Uterus (tissue), 4 donors: ENCODE results near the gene SMIM21. TPM values are rescaled to one million over a fixed set of nuclear protein-coding genes. Genes with fewer than 3 reads are reported as not detected.

Experiments
- DNase-seq, 2 donors: peaks; one replicate each; pipeline ENCODE4 v3.0.0-alpha.2; 2019 to 2020
- H3K27ac ChIP-seq, 2 donors: fragments of 200-600 bp; sonication (generic); 1 replicate in 1 of 2; 2 replicates in 1 of 2; pipeline ENCODE4 v1.5.1; 2016 to 2018
- H3K27me3 ChIP-seq, 2 donors: fragments of 200-600 bp; sonication (generic); one replicate each; pipeline ENCODE4 v1.5.1; 2018 to 2019; ENCODE audit warnings: control low read depth in 1 of 2
- H3K36me3 ChIP-seq, 2 donors: fragments of 200-600 bp; sonication (generic); one replicate each; pipeline ENCODE4 v1.5.1; 2019; ENCODE audit warnings: control low read depth in 1 of 2
- H3K4me1 ChIP-seq, 2 donors: fragments of 200-600 bp; sonication (generic); one replicate each; pipeline ENCODE4 v1.5.1; 2018 to 2019; ENCODE audit warnings: control low read depth in 1 of 2
- H3K4me3 ChIP-seq, 2 donors: fragments of 200-600 bp; sonication (generic); 1 replicate in 1 of 2; 2 replicates in 1 of 2; pipeline ENCODE4 v1.5.1; 2018 to 2019; ENCODE audit warnings: mild to moderate bottlenecking in 1 of 2
- H3K9me3 ChIP-seq, 2 donors: fragments of 200-600 bp; sonication (generic); one replicate each; pipeline ENCODE4 v1.5.1; 2019; ENCODE audit warnings: control low read depth in 1 of 2
- POLR2A ChIP-seq, 2 donors: fragments of 450-650 bp; IDR thresholded peaks; one replicate each; pipeline ENCODE4 v1.6.1; 2016; ENCODE audit warnings: antibody characterized with exemption in 2 of 2, mild to moderate bottlenecking in 1 of 2, moderate library complexity in 1 of 2
- intact Hi-C: fragments of 100-400 bp; cut with DNase I; formaldehyde crosslinking; loops from one replicate; pipeline ENCODE4 v1.15.1; 2023; ENCODE audit warnings: low total_unique reads
- total RNA-seq, 4 donors: library from RNA; depleted of rRNA in 3 of 4; stranded (reverse); fragments of >200 nt in 3 of 4; gene quantifications; one replicate each; pipeline versions ENCODE4 v1.1.0 to v1.2.4, GENCODE V29; 2014 to 2023
- TF ChIP-seq, protein P1 (sequence below), 4 experiments: fragments of 200-600 bp in 2 of 4; fragments of 450-650 bp in 2 of 4; sonication (generic) in 2 of 4; IDR thresholded peaks; one replicate each; pipeline ENCODE4 v1.5.1; 2016 to 2019; ENCODE audit warnings: antibody characterized with exemption in 4 of 4, mild to moderate bottlenecking in 2 of 4, moderate library complexity in 1 of 4
- donor health status: DM: yes; HTN: yes; CAD: no.

Gene SMIM21
- total RNA-seq = not detected

DNA sequence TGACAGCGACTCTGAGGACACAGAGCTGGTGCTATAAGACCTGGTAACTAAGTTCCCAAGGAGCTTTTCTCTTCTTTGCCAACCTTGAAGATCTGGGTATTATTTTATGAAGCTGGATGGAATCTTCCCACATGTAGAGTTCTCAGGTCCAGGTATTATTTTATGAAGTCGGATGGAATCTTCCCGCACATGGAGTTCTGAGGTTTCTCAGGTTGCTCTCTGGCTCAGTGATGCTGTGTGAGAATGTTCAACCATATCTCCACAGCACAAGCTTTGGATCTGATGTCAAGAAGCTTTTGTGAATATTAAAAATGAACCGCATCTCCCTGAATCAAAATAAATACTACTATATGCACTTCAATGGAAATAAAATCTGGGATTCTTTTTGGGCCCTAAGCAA is at the start of gene SMIM21:
TSS of gene SMIM21 (minus strand) at position 101 of the 400 bp plus-strand sequence. CDS start 140 bp downstream, outside the sequence.
- no peak within 1 kb of the TSS for H3K27ac ChIP-seq
- H3K4me3 ChIP-seq = no peak within 1 kb of the TSS
- H3K9me3 ChIP-seq = no peaks in the 10 kb centered on the region
- H3K4me1 ChIP-seq = no peaks in the 10 kb centered on the region
- H3K27me3 ChIP-seq = no peaks in the 10 kb centered on the region
- no peak for DNase-seq
- intact Hi-C loops = no loop called here
- no peak for TF ChIP-seq POLR2A (IDR thresholded peaks at IDR 0.05)
- TF ChIP-seq, protein P1, sequence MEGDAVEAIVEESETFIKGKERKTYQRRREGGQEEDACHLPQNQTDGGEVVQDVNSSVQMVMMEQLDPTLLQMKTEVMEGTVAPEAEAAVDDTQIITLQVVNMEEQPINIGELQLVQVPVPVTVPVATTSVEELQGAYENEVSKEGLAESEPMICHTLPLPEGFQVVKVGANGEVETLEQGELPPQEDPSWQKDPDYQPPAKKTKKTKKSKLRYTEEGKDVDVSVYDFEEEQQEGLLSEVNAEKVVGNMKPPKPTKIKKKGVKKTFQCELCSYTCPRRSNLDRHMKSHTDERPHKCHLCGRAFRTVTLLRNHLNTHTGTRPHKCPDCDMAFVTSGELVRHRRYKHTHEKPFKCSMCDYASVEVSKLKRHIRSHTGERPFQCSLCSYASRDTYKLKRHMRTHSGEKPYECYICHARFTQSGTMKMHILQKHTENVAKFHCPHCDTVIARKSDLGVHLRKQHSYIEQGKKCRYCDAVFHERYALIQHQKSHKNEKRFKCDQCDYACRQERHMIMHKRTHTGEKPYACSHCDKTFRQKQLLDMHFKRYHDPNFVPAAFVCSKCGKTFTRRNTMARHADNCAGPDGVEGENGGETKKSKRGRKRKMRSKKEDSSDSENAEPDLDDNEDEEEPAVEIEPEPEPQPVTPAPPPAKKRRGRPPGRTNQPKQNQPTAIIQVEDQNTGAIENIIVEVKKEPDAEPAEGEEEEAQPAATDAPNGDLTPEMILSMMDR (IDR thresholded peaks at IDR 0.05) = no peak
- H3K36me3 ChIP-seq = no peaks in the 10 kb centered on the region

DNA sequence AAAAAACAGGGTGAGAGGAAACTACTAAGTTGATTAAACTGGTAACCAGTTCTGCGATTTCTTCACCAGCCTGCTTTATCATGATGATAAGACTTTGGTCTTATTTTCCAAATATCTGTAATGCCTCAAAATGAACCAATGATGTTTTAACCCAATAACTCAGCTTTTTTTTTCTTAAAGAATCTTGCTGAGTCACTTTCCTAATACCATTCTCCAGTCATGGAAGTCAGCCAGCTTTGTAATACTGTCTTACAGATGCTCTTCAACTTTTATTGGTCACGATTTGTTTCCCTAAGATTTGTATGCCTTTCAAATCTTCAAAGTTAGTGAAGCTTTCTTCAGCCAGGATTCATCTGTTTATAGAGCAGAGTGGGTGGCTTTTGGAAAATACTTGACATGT is 47.7 kb upstream of the SMIM21 start:
- intact Hi-C loops = no loop called here
- H3K36me3 ChIP-seq = no peaks in the 10 kb centered on the region
- H3K9me3 ChIP-seq = no peaks in the 10 kb centered on the region
- H3K27me3 ChIP-seq = no peaks in the 10 kb centered on the region
- TF ChIP-seq, protein P1 (IDR thresholded peaks at IDR 0.05) = no peak
- TF ChIP-seq POLR2A (IDR thresholded peaks at IDR 0.05) = no peak
- H3K4me3 ChIP-seq = no peak overlapping the region
- H3K27ac ChIP-seq = no peak overlapping the region
- no peak for DNase-seq
- no peaks in the 10 kb centered on the region for H3K4me1 ChIP-seq

DNA sequence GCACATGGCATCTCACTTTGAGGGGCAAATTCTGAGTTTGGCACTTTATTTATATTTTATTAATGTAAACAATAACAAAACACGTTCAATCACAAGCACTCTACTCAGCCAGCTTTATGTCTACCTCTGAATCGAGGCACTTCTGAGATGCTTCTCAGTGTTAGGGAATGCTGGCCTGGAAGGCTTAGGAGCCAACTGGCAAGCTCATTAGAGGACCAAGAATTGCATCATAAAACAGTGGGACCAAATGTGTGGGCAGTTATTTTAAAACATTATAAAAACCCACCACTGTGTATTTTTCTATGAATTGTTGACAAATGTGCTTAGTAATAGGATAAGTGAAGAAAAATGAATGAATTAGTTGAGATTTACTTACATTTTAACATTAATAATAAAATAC is 46.8 kb upstream of the SMIM21 start:
- Histone ChIP-seq H3K4me3 (no peak overlapping the region), H3K9me3 (no peaks in the 10 kb centered on the region), H3K36me3 (no peaks in the 10 kb centered on the region), H3K4me1 (no peaks in the 10 kb centered on the region), H3K27me3 (no peaks in the 10 kb centered on the region), H3K27ac (no peak overlapping the region)
- intact Hi-C loops = no loop called here
- TF ChIP-seq POLR2A (IDR thresholded peaks at IDR 0.05) = no peak
- TF ChIP-seq, protein P1 (IDR thresholded peaks at IDR 0.05) = no peak
- no peak for DNase-seq

DNA sequence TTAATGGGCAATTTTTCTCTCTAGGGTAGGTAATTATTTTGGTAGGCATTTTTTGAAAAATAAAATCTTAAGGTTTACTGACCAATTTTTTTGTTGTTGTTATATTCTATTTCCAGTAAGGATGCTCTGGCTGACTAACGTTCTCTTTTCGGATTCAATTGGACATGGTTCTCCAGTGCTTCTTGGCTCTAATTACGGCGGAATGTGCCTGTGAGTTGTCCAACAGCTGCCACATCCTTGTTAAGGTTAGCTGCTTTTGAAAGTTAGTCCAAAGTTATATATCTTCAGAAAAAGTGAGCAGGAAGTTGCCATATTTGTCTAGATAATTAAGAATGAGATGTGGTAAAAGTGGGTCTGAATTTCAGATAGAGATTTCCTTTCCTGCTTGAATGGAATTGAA is 45.8 kb upstream of the SMIM21 start:
- H3K27ac ChIP-seq = no peak overlapping the region
- no peaks in the 10 kb centered on the region for H3K9me3 ChIP-seq
- no peak overlapping the region for H3K4me3 ChIP-seq
- no peak for DNase-seq
- no peaks in the 10 kb centered on the region for H3K27me3 ChIP-seq
- no peaks in the 10 kb centered on the region for H3K36me3 ChIP-seq
- intact Hi-C loops = no loop called here
- no peaks in the 10 kb centered on the region for H3K4me1 ChIP-seq
- TF ChIP-seq, protein P1 (IDR thresholded peaks at IDR 0.05) = no peak

DNA sequence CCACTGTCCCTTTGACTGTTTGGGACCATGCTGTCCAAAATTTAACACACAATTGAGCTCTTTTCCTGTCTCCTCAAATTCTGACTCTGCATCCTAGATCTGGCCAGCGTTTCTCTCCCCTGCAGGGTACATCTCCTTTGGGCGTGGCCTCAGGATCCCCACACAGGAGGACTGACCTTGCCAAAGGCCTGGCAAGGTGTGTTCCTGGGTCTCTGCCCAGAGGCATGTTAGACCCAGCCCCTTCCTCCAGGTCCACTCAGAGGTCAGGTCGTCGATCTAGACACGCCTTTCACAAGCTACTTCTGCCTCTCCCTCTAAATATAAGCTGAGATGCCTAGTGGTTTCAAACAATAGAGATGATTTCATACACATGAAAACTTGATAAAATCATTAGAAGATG is 45.4 kb upstream of the SMIM21 start:
- Histone ChIP-seq H3K27ac (no peak overlapping the region), H3K4me3 (no peak overlapping the region), H3K27me3 (no peaks in the 10 kb centered on the region), H3K9me3 (no peaks in the 10 kb centered on the region), H3K4me1 (no peaks in the 10 kb centered on the region), H3K36me3 (no peaks in the 10 kb centered on the region)
- DNase-seq = no peak
- intact Hi-C loops = no loop called here
- no peak for TF ChIP-seq POLR2A (IDR thresholded peaks at IDR 0.05)
- TF ChIP-seq, protein P1 (IDR thresholded peaks at IDR 0.05) = no peak
